ENCODE measurements around the gene FCER1G. TPM values are rescaled to one million over a fixed set of nuclear protein-coding genes. Genes with fewer than 3 reads are reported as not detected.

FCER1G gene
- total and polyA plus RNA-seq, 2 of the 8 experiments (the other 6 are each of a cell fraction or from before 2014, with no cell fraction given) = 1.6 TPM; not detected in 1

- H2BK5ac ChIP-seq (ENCODE audit: low read depth, low read length) = no peak overlapping the region
- H4K8ac ChIP-seq (ENCODE audit: extremely low read depth, insufficient read depth, low read length) = no peak overlapping the region
- no peak overlapping the region for H2BK120ac ChIP-seq (replicated peaks; ENCODE audit: low read depth, low read length)
- no peak overlapping the region for H3K27ac ChIP-seq (ENCODE audit: low read depth, low read length)
- H2BK15ac ChIP-seq (ENCODE audit: low read length) = 0 out of 2 replicates have a peak overlapping the region, but pooled peaks have one; percentile 72
- H3K18ac ChIP-seq (ENCODE audit: extremely low read depth, low read length) = no peak overlapping the region; the same call in 1 of the 2 replicates
- WGBS, 2 experiments (ENCODE audit: extremely low coverage in 1 of 2, insufficient coverage in 1 of 2, insufficient read length in 1 of 2, insufficient replicate concordance in 2 of 2, low coverage in 1 of 2, low lambda C conversion rate in 2 of 2, missing lambda C conversion rate in 1 of 2) = 93% methylated on average over 7 of the region's 7 CpGs; no CpG with 5 or more reads in 1 of the 2 experiments
- H3K9ac ChIP-seq (replicated peaks in 1 of 4; ENCODE audit: extremely low read depth in 1 of 4, low read depth in 3 of 4, low read length in 3 of 4) = no peak overlapping the region
- FAIRE-seq = no peak
- no peak overlapping the region for H3K4me2 ChIP-seq (ENCODE audit: insufficient read depth in 1 of 2, low read depth in 2 of 2, low read length in 2 of 2)
- no peak overlapping the region for H3K4ac ChIP-seq (replicated peaks; ENCODE audit: insufficient read length, low read depth, low read length)
- H3K4me1 ChIP-seq (replicated peaks in 1 of 4; ENCODE audit: control insufficient read depth in 3 of 4, insufficient read depth in 4 of 4, low read length in 3 of 4) = peaks cover 2 to 6% (median 4%) of the 10 kb centered on the region in 4 experiments
- DNase-seq (ENCODE audit: low read depth in 1 of 2, low spot score in 2 of 2) = no peak
- H2BK20ac ChIP-seq (ENCODE audit: low read length) = no peak overlapping the region
- ChIA-PET CTCF (ENCODE audit: partially characterized antibody) (interaction anchor here (1.1 to 23.7 kb wide), 8 partner anchors 19 to 158 kb away, joined by 4 to 427 read pairs (median 96); partner anchors contain the start of genes ADAMTS4 and NDUFS2), POLR2A (ENCODE audit: partially characterized antibody) (interaction anchor here (0.9 to 9.9 kb wide), 4 partner anchors 22 to 96 kb away, joined by 3 to 82 read pairs (median 4); partner anchors contain the start of genes ADAMTS4 and NDUFS2)
- H3K79me2 ChIP-seq (ENCODE audit: control insufficient read depth in 1 of 2, insufficient read depth in 2 of 2, low read length in 2 of 2) = no peaks in the 10 kb centered on the region
- no peaks in the 10 kb centered on the region for H3K79me1 ChIP-seq (ENCODE audit: low read depth, low read length)
- no peak overlapping the region for H2BK12ac ChIP-seq (ENCODE audit: low read depth, low read length)
- H3K56ac ChIP-seq (replicated peaks; ENCODE audit: insufficient read length, low read depth, low read length) = no peak overlapping the region
- TF ChIP-seq POLR2A (IDR thresholded peaks at IDR 0.05; ENCODE audit: control extremely low read depth in 1 of 2, low read depth in 2 of 2, low read length in 2 of 2) (no peak), CREB1 (IDR thresholded peaks at IDR 0.05) (no peak), SP2 (IDR thresholded peaks at IDR 0.05; ENCODE audit: low read length) (no peak)
- no peak overlapping the region for H2AK5ac ChIP-seq (ENCODE audit: low read depth, low read length)
- H4K91ac ChIP-seq (replicated peaks; ENCODE audit: insufficient read length, low read length) = no peak overlapping the region
- 0 out of 7 replicates have a peak, but pooled peaks cover 0 to 2% (median 0%) of the 10 kb centered on the region in 4 experiments for H3K27me3 ChIP-seq (replicated peaks in 1 of 4; ENCODE audit: control insufficient read depth in 3 of 4, extremely low read depth in 1 of 4, insufficient read depth in 3 of 4, low read length in 3 of 4)
- peaks cover 8% of the 10 kb centered on the region for H3K23me2 ChIP-seq (ENCODE audit: low read depth, low read length)
- H3K9me3 ChIP-seq (ENCODE audit: insufficient read depth in 2 of 2, low read depth in 1 of 2, low read length in 1 of 2) = no peaks in the 10 kb centered on the region
- H3K36me3 ChIP-seq (ENCODE audit: control insufficient read depth in 2 of 4, insufficient read depth in 4 of 4, low read length in 3 of 4) = peaks cover 0 to 10% (median 5%) of the 10 kb centered on the region in 4 experiments; a peak in 5 of 8 replicates
- H3K14ac ChIP-seq (ENCODE audit: insufficient read length) = no peak overlapping the region
- no peak overlapping the region for H3K23ac ChIP-seq (ENCODE audit: insufficient read length)
- H4K20me1 ChIP-seq (replicated peaks in 1 of 2; ENCODE audit: control insufficient read depth in 1 of 2, insufficient read depth in 2 of 2, low read length in 2 of 2) = no peaks in the 10 kb centered on the region
- no peak overlapping the region for H2AFZ ChIP-seq (ENCODE audit: low read length)
- no peak overlapping the region for H4K5ac ChIP-seq (ENCODE audit: insufficient read length, low read depth, low read length)
- no peak overlapping the region for H3K4me3 ChIP-seq (ENCODE audit: extremely low read depth in 1 of 4, insufficient read depth in 2 of 4, low read depth in 3 of 4, low read length in 4 of 4)
Measured at GRCh38 chr1:161223805-161224694, 9.0 kb downstream of the FCER1G start.
